ENCODE data around the gene C21orf91. TPM values are rescaled to one million over a fixed set of nuclear protein-coding genes. Genes with fewer than 3 reads are reported as not detected.

C21orf91 gene
- total and polyA plus RNA-seq, 2 experiments from 2014 or later, result 10.9 to 20.0 TPM

DNA sequence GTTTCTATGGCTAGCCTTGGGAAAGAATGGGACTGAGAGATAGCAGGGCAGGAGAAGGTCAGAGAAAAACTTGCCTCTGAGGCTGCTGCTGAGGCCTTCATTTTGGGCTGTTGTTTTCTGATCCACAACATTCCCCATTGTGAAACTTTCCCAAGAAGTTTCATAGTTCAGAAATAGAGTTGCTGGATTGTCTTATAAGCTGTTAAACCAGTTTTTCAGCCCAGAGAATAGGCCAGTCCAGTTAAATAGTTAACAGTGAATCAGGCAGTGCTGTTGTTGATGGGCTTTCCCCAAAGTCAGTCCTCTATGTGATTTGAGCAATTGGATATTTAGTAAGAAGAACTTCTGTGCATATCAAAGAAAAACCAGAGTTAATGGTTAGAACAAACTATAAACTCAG lies 77.0 kb downstream of the C21orf91 start:
- Histone ChIP-seq H3K4me1 (ENCODE audit: insufficient read depth) (no peaks in the 10 kb centered on the region), H3K79me2 (replicated peaks; ENCODE audit: insufficient read depth) (no peaks in the 10 kb centered on the region), H3K4me2 (no peak overlapping the region), H3K9me2 (ENCODE audit: insufficient read depth) (no peaks in the 10 kb centered on the region), H3K27me3 (ENCODE audit: insufficient read depth) (no peaks in the 10 kb centered on the region), H2AFZ (no peak overlapping the region), H4K20me1 (replicated peaks; ENCODE audit: insufficient read depth) (no peaks in the 10 kb centered on the region), H3F3A (replicated peaks; ENCODE audit: low read depth) (no peaks in the 10 kb centered on the region), H3K27ac (ENCODE audit: low read depth) (no peak overlapping the region), H3K36me3 (ENCODE audit: insufficient read depth) (no peaks in the 10 kb centered on the region), H3K4me3 (no peak overlapping the region)
- TF ChIP-seq EZH2 (IDR thresholded peaks at IDR 0.05; ENCODE audit: low read depth, unreplicated experiment) (no peak), CREB1 (CRISPR knock-in tag; IDR thresholded peaks at IDR 0.05; ENCODE audit: low read depth) (no peak), EZH2phosphoT487 (IDR thresholded peaks at IDR 0.05; ENCODE audit: unreplicated experiment) (no peak)
- TF ChIP-seq, protein P1, sequence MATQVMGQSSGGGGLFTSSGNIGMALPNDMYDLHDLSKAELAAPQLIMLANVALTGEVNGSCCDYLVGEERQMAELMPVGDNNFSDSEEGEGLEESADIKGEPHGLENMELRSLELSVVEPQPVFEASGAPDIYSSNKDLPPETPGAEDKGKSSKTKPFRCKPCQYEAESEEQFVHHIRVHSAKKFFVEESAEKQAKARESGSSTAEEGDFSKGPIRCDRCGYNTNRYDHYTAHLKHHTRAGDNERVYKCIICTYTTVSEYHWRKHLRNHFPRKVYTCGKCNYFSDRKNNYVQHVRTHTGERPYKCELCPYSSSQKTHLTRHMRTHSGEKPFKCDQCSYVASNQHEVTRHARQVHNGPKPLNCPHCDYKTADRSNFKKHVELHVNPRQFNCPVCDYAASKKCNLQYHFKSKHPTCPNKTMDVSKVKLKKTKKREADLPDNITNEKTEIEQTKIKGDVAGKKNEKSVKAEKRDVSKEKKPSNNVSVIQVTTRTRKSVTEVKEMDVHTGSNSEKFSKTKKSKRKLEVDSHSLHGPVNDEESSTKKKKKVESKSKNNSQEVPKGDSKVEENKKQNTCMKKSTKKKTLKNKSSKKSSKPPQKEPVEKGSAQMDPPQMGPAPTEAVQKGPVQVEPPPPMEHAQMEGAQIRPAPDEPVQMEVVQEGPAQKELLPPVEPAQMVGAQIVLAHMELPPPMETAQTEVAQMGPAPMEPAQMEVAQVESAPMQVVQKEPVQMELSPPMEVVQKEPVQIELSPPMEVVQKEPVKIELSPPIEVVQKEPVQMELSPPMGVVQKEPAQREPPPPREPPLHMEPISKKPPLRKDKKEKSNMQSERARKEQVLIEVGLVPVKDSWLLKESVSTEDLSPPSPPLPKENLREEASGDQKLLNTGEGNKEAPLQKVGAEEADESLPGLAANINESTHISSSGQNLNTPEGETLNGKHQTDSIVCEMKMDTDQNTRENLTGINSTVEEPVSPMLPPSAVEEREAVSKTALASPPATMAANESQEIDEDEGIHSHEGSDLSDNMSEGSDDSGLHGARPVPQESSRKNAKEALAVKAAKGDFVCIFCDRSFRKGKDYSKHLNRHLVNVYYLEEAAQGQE (IDR thresholded peaks at IDR 0.05; ENCODE audit: unreplicated experiment), result no peak
- ATAC-seq (no peak), DNase-seq (ENCODE audit: low spot score) (no peak)
- H3K4me3 Mint-ChIP-seq, result no peak overlapping the region
- H3K9me3 Mint-ChIP-seq, result peaks cover 33% of the 10 kb centered on the region
- H3K36me3 Mint-ChIP-seq (ENCODE audit: low read depth), result peaks cover 7% of the 10 kb centered on the region; the same call in 2 of the 3 replicates
- peaks cover 2% of the 10 kb centered on the region for H3K27me3 Mint-ChIP-seq (ENCODE audit: insufficient read depth, low read depth, poor library complexity)
- H3K27ac Mint-ChIP-seq, result no peak overlapping the region
- no peaks in the 10 kb centered on the region for H3K4me1 Mint-ChIP-seq

Other genes starting within 250 kb of the C21orf91 start
- gene BTG3, start 206.5 kb downstream of the C21orf91 start, total RNA-seq (2014; rRNA removed; shearing (Covaris generic)), result 20.4 and 24.0 TPM in 2 replicates
- gene BTG3, start 206.5 kb downstream of the C21orf91 start, polyA plus RNA-seq (2016; fragmentation: Nextera tagmentation; extraction: Ambion mirVana), result 39.7 and 43.8 TPM in 2 replicates

Data from GM23338 (cell line).